ENCODE measurements around the gene FUCA1.
A peak's percentile ranks its signal among the peaks of the same experiment; 100 is the strongest.
"Not testable (repeated sequence)": the region's sequence is repeated elsewhere in the genome, so short reads cannot be mapped to it uniquely, and the experiment has no call there.

The FUCA1 gene

GRCh38 chr1:23809751-23810171 is 58.3 kb downstream of the FUCA1 start:
- TF ChIP-seq CTCF (IDR thresholded peaks at IDR 0.05; ENCODE audit: low read depth, low read length, missing control alignments): peak; percentile 96
- H3K4me3 ChIP-seq (ENCODE audit: low read depth, low read length): no peak overlapping the region
- peak; percentile 61 for DNase-seq (ENCODE audit: low read depth)

- TF ChIP-seq CTCF (IDR thresholded peaks at IDR 0.05; ENCODE audit: low read depth, low read length, missing control alignments): no peak
- DNase-seq (ENCODE audit: low read depth): no peak
- no peak overlapping the region for H3K4me3 ChIP-seq (ENCODE audit: low read depth, low read length)
These were observed 60.6 kb downstream of the FUCA1 start for GRCh38 chr1:23807453-23807852.

GRCh38 chr1:23806280-23806679 is 61.8 kb downstream of the FUCA1 start:
- no peak for DNase-seq (ENCODE audit: low read depth)
- no peak for TF ChIP-seq CTCF (IDR thresholded peaks at IDR 0.05; ENCODE audit: low read depth, low read length, missing control alignments)
- H3K4me3 ChIP-seq (ENCODE audit: low read depth, low read length): no peak overlapping the region

GRCh38 chr1:23805025-23805424 is 63.1 kb downstream of the FUCA1 start:
- DNase-seq (ENCODE audit: low read depth): no peak
- H3K4me3 ChIP-seq (ENCODE audit: low read depth, low read length): no peak overlapping the region
- TF ChIP-seq CTCF (IDR thresholded peaks at IDR 0.05; ENCODE audit: low read depth, low read length, missing control alignments): no peak

- TF ChIP-seq CTCF (IDR thresholded peaks at IDR 0.05; ENCODE audit: low read depth, low read length, missing control alignments): peak; percentile 25
These were observed 63.8 kb downstream of the FUCA1 start for GRCh38 chr1:23804183-23804835.

GRCh38 chr1:23803674-23804073 is 64.4 kb downstream of the FUCA1 start:
- no peak for DNase-seq (ENCODE audit: low read depth)
- TF ChIP-seq CTCF (IDR thresholded peaks at IDR 0.05; ENCODE audit: low read depth, low read length, missing control alignments): no peak
- H3K4me3 ChIP-seq (ENCODE audit: low read depth, low read length): no peak overlapping the region

More at GRCh38 chr1:23804183-23804835, 63.8 kb downstream of the FUCA1 start:
- no peak for DNase-seq (ENCODE audit: low read depth)
- no peak overlapping the region for H3K4me3 ChIP-seq (ENCODE audit: low read depth, low read length)

GRCh38 chr1:23802809-23803342 is 65.2 kb downstream of the FUCA1 start:
- DNase-seq (ENCODE audit: low read depth); H3K4me3 ChIP-seq (ENCODE audit: low read depth, low read length): not testable (repeated sequence)
